COLO668 (cell line): Measurements from ENCODE around the gene SSTR5.

Experiments used
- DNase-seq: peaks from one replicate; lab custom pipeline; 2025; ENCODE audit not compliant: unreplicated experiment; lab: John Stamatoyannopoulos, UW

Gene SSTR5

GRCh38 chr16:1072526-1073261 is at the start of gene SSTR5:
SSTR5 (plus strand) TSS chr16:1072747; CDS start chr16:1078869, 6,122 bp downstream.
- no peak for DNase-seq

- no peak for DNase-seq
These were observed 48.4 kb upstream of the SSTR5 start for GRCh38 chr16:1024138-1024537.

GRCh38 chr16:1025183-1025809 is 47.3 kb upstream of the SSTR5 start:
- peak; percentile 9 for DNase-seq

DNA sequence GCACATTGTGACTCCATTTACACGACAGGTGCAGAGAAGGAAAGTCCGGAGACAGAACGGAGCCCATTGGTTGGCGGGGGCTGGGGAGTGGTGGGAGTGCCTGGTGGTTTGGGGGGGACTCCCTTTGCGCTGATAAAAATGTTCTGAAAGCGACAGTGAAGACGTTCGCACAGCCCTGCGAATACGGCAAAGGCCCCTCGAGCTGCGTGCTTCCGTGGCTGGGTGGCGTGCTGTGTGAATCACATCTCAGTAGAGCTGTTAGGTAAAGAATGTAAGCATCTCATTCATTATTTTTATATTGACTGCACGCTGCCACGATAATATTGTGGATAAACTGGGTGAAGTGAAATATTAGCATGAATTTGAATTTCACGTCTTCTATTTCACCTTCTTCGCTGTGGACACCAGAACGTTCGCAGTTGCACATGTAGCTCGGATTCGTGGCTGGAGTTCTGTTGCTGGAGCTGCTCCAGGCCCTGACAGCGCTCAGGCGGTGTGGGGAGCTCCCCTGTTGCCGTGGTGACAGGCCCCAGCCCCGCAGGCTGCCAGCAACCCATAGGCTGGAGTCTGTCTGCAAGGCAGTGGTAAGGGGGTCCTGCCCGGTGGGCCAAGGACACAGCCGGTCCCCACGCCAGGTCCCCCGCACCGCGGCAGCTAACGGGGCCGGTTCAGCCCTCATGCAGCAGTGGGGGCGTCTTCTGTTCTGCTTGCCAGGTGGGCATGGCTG is 46.3 kb upstream of the SSTR5 start:
- no peak for DNase-seq

- DNase-seq: no peak
These were observed 45.6 kb upstream of the SSTR5 start for GRCh38 chr16:1026784-1027500.

DNA sequence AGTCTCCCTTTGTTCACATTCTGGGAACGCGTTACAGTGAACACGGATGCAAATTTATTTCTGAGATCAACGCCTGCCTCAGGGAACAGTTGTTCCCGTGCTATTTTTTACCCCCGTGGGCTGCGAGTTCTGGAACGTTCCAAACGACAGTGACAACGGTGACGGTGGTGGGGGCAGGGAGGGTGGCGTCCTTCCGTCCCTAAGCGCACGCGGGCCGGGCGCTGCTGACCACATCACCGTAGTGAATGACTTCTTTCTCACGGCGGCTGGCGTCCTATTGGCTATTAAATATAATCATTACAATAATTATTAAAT is 45.1 kb upstream of the SSTR5 start:
- no peak for DNase-seq

- no peak for DNase-seq
These were observed 44.5 kb upstream of the SSTR5 start for GRCh38 chr16:1028056-1028455.

DNA sequence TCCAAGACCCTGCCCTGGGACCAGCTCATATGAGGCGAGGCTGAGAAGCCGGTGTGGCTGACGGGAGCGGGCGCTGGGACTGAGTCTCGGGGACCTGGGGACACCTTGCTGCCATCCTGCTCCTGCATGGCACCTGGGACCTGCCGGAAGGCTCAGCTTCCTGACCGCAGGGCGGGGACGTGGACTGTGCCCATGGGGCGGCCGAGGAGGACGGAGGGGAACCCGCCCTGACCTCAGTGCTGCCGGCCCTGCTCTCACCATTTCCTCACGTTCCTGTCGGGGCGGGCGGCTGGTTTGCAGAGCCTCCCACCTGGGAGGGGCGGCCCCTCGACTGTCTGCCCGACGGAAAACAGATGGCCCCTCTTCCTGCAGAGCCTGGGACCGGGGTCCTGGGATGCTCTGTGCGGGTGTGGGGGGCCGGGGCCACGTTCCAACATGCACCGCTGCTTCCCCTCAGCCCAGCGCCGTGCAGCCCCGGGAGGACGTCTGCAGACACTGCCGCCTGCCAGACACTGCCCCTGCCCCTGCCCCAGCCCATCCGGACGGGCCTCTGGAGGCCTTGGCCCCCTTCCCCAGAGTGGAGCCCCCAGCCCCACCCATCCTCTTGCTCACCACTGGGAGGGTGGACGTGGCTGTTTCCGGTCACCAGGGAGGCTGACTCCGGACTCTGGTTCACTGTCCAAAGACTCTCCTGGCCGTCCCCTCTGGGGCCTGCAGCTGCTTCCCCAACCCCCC is 43.9 kb upstream of the SSTR5 start:
- DNase-seq: no peak

DNA sequence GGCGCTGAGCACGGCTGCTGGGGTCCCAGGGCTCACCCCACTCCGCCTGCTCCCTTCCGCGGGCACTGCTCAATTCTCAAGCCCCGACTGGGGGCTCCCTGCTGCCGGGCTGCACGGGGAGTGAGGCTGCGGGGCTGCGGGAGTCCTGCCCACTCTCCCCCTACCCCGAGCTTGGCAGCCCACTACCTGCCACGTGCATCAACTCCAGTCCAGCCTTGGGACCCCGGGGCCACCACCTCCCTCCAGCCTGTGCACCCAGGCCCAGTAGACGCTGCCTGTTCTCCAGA is 43.3 kb upstream of the SSTR5 start:
- no peak for DNase-seq

DNA sequence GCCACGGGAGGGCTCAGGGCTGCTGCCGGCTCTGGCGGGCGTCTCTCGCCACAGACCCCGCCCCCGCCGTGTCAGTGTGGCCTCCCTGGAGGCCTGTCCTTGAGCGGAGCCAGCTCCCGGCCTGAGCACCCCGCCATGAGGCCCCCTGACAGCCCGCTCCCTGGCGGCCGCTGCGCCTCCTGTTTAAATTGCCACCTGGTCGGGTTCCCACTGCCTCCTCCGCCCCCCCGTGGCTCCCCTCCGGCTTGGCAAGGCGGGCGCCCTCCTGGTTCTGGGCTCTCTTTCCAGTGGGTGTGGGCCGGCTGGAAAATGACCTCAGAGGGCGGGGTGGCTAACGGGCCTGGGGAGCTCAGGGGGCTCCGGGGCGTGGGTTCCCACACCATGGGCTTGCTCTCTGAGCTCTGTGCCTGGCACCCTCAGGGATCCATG is 42.1 kb upstream of the SSTR5 start:
- DNase-seq: no peak

GRCh38 chr16:1031666-1032065 is 40.9 kb upstream of the SSTR5 start:
- no peak for DNase-seq

DNA sequence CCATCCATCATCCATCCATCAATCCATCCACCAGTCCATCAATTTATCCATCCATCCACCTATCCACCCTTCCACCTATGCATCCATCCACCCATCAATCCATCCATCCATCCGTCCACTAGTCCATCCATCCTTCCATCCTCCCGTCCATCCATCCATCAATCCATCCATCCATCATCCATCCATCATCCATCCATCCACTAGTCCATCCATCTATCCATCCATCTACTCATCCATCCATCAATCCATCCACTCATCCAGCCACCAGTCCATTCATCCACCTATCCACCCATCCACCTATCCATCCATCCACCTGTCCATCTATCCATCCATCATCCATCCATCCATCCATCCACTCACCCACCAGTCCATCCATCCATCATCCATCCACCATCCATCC is 39.9 kb upstream of the SSTR5 start:
- no peak for DNase-seq

GRCh38 chr16:1033128-1033679 is 39.3 kb upstream of the SSTR5 start:
- no peak for DNase-seq

DNA sequence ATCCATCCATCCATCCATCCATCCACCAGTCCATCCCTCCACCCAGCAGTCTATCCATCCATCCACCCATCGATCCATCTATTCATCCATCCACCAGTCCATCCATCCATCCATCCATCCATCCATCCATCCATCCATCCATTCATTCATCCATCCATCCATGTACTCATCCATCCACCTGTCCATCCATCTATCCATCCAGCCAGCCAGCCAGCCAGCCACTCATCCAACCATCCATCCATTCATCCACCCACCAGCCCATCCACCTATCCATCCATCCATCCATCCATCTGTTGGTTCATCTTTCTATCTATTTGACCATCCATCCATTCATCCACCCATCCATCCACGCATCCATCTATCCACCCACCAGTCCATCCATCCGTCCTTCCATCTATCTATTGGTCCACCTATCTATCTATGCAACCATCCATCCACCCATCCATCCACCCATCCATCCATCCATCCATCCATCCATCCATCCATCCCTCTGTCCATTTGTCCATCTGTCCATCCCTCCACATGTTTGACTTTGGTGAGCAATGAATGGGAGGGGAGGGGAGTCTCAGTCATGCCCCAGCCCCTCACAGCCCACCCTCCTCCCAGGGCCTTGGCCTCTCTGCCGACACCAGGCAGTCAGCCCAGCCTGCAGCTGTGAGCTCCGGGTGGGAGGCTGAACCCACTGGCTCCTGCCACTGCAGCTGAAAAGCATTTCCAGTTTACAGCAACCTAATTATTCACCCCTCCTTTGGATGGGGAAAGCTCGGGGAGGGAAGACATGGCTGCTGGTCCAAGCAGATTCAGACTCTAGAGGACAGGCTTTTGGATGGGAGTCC is 38.1 kb upstream of the SSTR5 start:
- no peak for DNase-seq

GRCh38 chr16:1035066-1035415 is 37.5 kb upstream of the SSTR5 start:
- no peak for DNase-seq

GRCh38 chr16:1036166-1036565 is 36.4 kb upstream of the SSTR5 start:
- no peak for DNase-seq

GRCh38 chr16:1036726-1037393 is 35.7 kb upstream of the SSTR5 start:
- DNase-seq: peak; percentile 26

- no peak for DNase-seq
These were observed 34.9 kb upstream of the SSTR5 start for GRCh38 chr16:1037394-1038257.

DNA sequence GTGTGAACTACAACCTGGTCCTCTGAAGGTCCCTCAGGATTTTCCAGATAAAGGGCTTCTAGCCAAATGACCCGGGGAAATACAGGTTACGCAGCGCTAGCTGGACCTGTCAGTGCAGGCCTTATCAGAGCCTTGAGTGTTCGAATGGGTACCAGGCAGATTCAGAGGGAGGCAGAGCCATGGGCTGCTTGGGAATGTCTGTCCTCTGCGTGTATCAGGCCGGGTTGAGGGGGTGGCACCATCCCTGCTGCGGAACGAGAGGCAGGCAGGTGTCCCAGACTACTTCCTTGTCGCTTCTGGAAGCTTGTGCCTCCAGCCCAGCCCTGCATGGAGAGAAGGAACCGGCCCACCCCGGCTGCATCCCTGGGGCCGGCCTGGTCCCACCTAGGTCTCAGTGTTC is 33.6 kb upstream of the SSTR5 start:
- no peak for DNase-seq
